GM12865 (cell line): ENCODE measurements around the gene ADARB2.

Experiments used
- DNase-seq: peaks from one replicate; pipeline ENCODE4 v3.0.0; 2010; ENCODE audit warnings: low read depth
- H3K4me3 ChIP-seq: 2 replicates; pipeline ENCODE4 v1.5.1; 2011; ENCODE audit warnings: mild to moderate bottlenecking, low read depth, low read length, control low read depth
- TF ChIP-seq, protein P1 (sequence below): IDR thresholded peaks from 2 replicates; pipeline ENCODE4 v1.5.1; 2011; ENCODE audit warnings: low read length, control low read depth, low read depth, inconsistent platforms; ENCODE audit not compliant: insufficient read depth; ENCODE audit errors: missing control alignments

The ADARB2 gene

DNA sequence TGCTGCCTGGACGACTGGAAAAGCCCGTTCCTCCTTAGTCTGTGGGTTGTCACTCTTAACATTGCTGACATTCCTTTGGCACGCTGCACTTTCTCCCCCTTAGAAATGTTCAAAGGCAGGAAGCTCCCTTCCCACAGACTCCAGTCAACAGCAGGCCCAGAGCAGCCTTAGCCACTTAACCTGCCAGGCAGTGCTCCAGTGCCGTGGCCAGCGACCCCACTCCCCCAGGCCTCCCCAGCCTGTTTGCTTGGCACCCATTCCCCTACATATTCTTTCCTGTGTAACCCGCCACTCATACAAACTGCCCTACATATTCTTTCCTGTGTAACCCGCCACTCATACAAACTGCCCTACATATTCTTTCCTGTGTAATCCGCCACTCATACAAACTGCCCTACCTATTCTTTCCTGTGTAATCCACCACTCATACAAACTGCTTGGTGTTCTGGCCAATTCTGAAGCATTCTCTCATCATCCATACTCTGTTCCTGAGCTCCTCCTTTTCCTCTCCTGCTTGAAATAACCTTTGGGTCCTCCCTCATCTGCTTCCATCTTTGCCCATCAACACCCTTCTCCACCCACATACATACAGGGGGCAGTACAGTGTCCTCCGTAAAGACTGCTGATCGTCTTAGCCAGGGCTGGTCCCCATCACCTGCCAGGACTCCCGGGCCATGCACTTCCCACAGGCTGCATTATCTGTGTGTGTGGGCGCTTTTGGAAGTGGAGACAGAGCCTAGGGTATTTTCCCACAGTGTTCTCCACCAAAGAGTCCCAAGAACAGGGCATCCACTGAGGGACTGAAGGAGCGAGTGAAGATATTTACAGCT lies 57.3 kb downstream of the ADARB2 start:
- DNase-seq, result no peak
- TF ChIP-seq, protein P1, sequence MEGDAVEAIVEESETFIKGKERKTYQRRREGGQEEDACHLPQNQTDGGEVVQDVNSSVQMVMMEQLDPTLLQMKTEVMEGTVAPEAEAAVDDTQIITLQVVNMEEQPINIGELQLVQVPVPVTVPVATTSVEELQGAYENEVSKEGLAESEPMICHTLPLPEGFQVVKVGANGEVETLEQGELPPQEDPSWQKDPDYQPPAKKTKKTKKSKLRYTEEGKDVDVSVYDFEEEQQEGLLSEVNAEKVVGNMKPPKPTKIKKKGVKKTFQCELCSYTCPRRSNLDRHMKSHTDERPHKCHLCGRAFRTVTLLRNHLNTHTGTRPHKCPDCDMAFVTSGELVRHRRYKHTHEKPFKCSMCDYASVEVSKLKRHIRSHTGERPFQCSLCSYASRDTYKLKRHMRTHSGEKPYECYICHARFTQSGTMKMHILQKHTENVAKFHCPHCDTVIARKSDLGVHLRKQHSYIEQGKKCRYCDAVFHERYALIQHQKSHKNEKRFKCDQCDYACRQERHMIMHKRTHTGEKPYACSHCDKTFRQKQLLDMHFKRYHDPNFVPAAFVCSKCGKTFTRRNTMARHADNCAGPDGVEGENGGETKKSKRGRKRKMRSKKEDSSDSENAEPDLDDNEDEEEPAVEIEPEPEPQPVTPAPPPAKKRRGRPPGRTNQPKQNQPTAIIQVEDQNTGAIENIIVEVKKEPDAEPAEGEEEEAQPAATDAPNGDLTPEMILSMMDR, result no peak
- H3K4me3 ChIP-seq, result no peak overlapping the region

GRCh38 chr10:1678084-1678483 lies 59.2 kb downstream of the ADARB2 start:
- TF ChIP-seq, protein P1, result no peak
- DNase-seq, result no peak
- H3K4me3 ChIP-seq, result no peak overlapping the region

GRCh38 chr10:1677307-1677939 lies 59.9 kb downstream of the ADARB2 start:
- DNase-seq, result no peak
- TF ChIP-seq, protein P1, result no peak
- no peak overlapping the region for H3K4me3 ChIP-seq

DNA sequence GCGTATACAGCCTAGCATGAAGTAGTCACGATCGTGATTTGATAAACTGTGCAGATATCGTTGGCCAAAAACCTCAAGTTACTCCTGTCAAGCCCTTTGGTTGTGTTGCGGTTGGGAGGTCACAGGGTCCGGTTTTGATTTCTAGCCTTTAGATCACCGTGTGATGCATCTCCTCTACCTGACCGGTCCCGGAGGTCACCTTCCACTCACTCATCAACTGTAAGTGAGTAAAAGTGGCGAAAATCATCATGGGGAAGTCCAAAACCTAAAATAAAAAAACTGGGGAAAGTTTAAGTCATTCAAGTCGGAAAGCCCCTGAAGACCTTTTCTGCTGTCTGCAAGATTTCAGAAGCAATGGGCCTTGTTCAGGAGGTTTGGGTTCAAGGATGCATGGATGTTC lies 62.8 kb downstream of the ADARB2 start:
- H3K4me3 ChIP-seq, result no peak overlapping the region
- peak; percentile 77 for DNase-seq

GRCh38 chr10:1673568-1674345 lies 63.6 kb downstream of the ADARB2 start:
- TF ChIP-seq, protein P1, result no peak
- H3K4me3 ChIP-seq, result no peak overlapping the region
- no peak for DNase-seq

More for the DNA sequence above, 62.8 kb downstream of the ADARB2 start:
- TF ChIP-seq, protein P1, result no peak

- no peak overlapping the region for H3K4me3 ChIP-seq
- DNase-seq, result no peak
- TF ChIP-seq, protein P1, result no peak
These were observed 65.1 kb downstream of the ADARB2 start for GRCh38 chr10:1672001-1672781.
